ENCODE measurements around the gene JAG1. TPM values are rescaled to one million over a fixed set of nuclear protein-coding genes. Genes with fewer than 3 reads are reported as not detected.

Gene JAG1
- total and polyA plus RNA-seq, 2 of the 4 experiments (the other 2 are of a cell fraction) = 10.2 to 22.6 TPM

DNA sequence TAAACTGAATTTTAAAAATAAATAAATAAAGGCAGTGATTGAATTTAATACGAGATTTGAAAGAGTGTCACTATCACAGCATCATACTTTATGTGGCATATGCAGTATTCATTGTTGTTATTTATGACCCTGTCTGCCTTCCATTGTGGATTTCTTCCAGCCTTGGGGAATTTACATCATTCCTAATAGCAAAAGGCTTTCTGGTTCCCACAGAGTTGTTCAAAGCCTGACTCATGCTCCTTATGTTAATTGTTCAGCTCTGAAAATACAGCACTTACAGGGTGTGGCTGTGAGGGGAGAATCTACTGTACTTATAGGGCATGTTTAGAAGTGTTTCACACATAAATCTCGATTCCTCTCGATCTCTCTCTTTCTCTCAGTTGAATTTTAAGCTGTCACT is 54.4 kb downstream of the JAG1 start:
- H2BK120ac ChIP-seq (ENCODE audit: low read depth, low read length) = peak overlapping the region; percentile 84; the same call in 1 of the 2 replicates
- no peaks in the 10 kb centered on the region for H3K36me3 ChIP-seq (ENCODE audit: control insufficient read depth, insufficient read depth, low read length)
- no peaks in the 10 kb centered on the region for H3K27me3 ChIP-seq (ENCODE audit: control insufficient read depth, insufficient read depth, low read length)
- no peak overlapping the region for H3K9ac ChIP-seq (ENCODE audit: low read depth, low read length)
- BruUV-seq (replicated peaks) = no TSS peak
- H4K20me1 ChIP-seq (ENCODE audit: insufficient read depth, low read length) = no peaks in the 10 kb centered on the region
- ATAC-seq (ENCODE audit: low read depth) (peak; percentile 76), DNase-seq (peak; percentile 92)
- H4K5ac ChIP-seq (ENCODE audit: low read depth, low read length) = no peak overlapping the region; the same call in 1 of the 2 replicates
- intact Hi-C loops (cut with micrococcal nuclease) = no loop called here
- H3K27ac ChIP-seq (ENCODE audit: insufficient read depth, low read length) = peak overlapping the region; percentile 39; the same call in 1 of the 2 replicates
- no peaks in the 10 kb centered on the region for H3K9me3 ChIP-seq (ENCODE audit: control insufficient read depth, insufficient read depth, low read length)
- POLR2A ChIA-PET (ENCODE audit: unreplicated experiment) = no interaction called here
- CTCF ChIA-PET = interaction anchor here (1.0 kb wide), 2 partner anchors 8 to 291 kb away, joined by 3 to 4 read pairs; no protein-coding TSS in a partner anchor
- no peak overlapping the region for H3K4me2 ChIP-seq (ENCODE audit: low read depth, low read length)
- H3K4ac ChIP-seq (ENCODE audit: low read depth, low read length) = peak overlapping the region; percentile 92; the same call in 1 of the 2 replicates
- H3K23ac ChIP-seq (ENCODE audit: low read depth, low read length) = no peak overlapping the region
- H2BK15ac ChIP-seq (ENCODE audit: low read depth, low read length) = peak overlapping the region; percentile 95; the same call in 1 of the 3 replicates
- no peak overlapping the region for H2AK5ac ChIP-seq (ENCODE audit: low read depth, low read length)
- H2BK5ac ChIP-seq (ENCODE audit: low read depth, low read length, poor library complexity, severe bottlenecking) = no peak overlapping the region
- H3K14ac ChIP-seq (replicated peaks; ENCODE audit: low read depth, low read length) = no peak overlapping the region
- no peak overlapping the region for H3K56ac ChIP-seq (ENCODE audit: extremely low read depth, insufficient read depth, low read length)
- H2BK20ac ChIP-seq (ENCODE audit: low read depth, low read length) = peak overlapping the region; percentile 90; the same call in 1 of the 2 replicates
- no peak overlapping the region for H2AK9ac ChIP-seq (replicated peaks; ENCODE audit: low read depth, low read length, poor library complexity)
- peak overlapping the region; percentile 80 for H3K18ac ChIP-seq (ENCODE audit: low read depth, low read length)
- dilution Hi-C loops (cut with HindIII; ENCODE audit: low sequenced_read_pairs, unreplicated experiment) = no loop called here
- H3K4me1 ChIP-seq (ENCODE audit: control insufficient read depth, insufficient read depth, low read length) = peaks cover 11% of the 10 kb centered on the region
- in situ Hi-C loops (cut with MboI; ENCODE audit: low sequenced_read_pairs) = no loop called here
- no peak overlapping the region for H2AFZ ChIP-seq (replicated peaks; ENCODE audit: low read length, poor library complexity)
- peaks cover 9% of the 10 kb centered on the region for H3K9me1 ChIP-seq (ENCODE audit: insufficient read depth, low read length)
- H3K79me1 ChIP-seq (ENCODE audit: low read depth in 1 of 2, low read length in 2 of 2) = peaks cover 0 to 3% of the 10 kb centered on the region in 2 experiments; a peak in 1 of 4 replicates
- H4K8ac ChIP-seq (ENCODE audit: low read depth in 2 of 2, low read length in 2 of 2) = peak overlapping the region; percentile 45 to 85; a peak in 2 of 4 replicates
- WGBS, 2 experiments (ENCODE audit: extremely low coverage in 2 of 2, insufficient read length in 1 of 2) = no CpG with 5 or more reads among the region's 3 CpGs
- H3K4me3 ChIP-seq (ENCODE audit: insufficient read depth, low read depth, low read length) = no peak overlapping the region
- H4K91ac ChIP-seq (ENCODE audit: insufficient read depth, low read depth, low read length) = no peak overlapping the region
- TF ChIP-seq BHLHE40 (IDR thresholded peaks at IDR 0.05; ENCODE audit: low read depth, low read length) (no peak), NFE2L2 (IDR thresholded peaks at IDR 0.05; ENCODE audit: low read depth, low read length) (peak; percentile 11; the same call in 1 of the 2 replicates), CEBPB (IDR thresholded peaks at IDR 0.05; ENCODE audit: low read depth, low read length) (peak; percentile 38; the same call in 1 of the 2 replicates), FOS (IDR thresholded peaks at IDR 0.05; ENCODE audit: low read depth, low read length) (peak; percentile 45; the same call in 1 of the 2 replicates)
- TF ChIP-seq, protein P1, sequence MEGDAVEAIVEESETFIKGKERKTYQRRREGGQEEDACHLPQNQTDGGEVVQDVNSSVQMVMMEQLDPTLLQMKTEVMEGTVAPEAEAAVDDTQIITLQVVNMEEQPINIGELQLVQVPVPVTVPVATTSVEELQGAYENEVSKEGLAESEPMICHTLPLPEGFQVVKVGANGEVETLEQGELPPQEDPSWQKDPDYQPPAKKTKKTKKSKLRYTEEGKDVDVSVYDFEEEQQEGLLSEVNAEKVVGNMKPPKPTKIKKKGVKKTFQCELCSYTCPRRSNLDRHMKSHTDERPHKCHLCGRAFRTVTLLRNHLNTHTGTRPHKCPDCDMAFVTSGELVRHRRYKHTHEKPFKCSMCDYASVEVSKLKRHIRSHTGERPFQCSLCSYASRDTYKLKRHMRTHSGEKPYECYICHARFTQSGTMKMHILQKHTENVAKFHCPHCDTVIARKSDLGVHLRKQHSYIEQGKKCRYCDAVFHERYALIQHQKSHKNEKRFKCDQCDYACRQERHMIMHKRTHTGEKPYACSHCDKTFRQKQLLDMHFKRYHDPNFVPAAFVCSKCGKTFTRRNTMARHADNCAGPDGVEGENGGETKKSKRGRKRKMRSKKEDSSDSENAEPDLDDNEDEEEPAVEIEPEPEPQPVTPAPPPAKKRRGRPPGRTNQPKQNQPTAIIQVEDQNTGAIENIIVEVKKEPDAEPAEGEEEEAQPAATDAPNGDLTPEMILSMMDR (conservative IDR thresholded peaks at IDR 0.05; ENCODE audit: low read depth, low read length) = no peak

All from IMR-90 (cell line).